ENCODE data around the gene DKC1. TPM values are rescaled to one million over a fixed set of nuclear protein-coding genes. Genes with fewer than 3 reads are reported as not detected.

Gene DKC1
- total RNA-seq, 1 donor from 2014 or later = 32.3 TPM

DNA sequence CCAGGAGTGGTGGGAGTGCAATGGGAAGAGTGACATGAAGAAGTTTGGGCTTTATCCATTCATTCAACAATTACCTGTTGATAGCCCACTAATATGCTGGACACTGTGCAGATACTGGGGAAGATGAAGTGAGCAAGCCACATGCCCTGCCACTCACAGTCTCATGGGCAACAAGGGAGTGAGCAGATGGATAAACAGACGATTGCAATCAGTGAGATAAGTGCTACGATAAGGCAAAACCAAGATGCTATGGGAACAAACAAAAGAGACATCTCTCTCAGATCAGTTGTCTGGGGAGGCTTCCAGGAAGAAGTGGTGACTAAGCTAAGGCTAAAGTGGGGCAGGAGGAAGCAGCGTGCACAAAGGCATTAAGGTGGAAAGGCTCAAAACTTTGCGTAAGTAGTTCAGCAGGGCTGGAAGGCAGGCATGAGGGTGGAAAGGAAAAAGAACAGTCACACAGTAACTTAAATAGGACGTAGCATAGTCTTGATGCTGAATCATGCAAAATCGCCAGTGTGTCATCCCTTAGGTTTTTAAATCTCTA lies 43.5 kb upstream of the DKC1 start:
- Histone ChIP-seq H3K36me3 (ENCODE audit: control insufficient read depth, insufficient read depth, low read length) (no peaks in the 10 kb centered on the region), H3K4me3 (ENCODE audit: low read depth, low read length) (no peak overlapping the region), H3K27me3 (ENCODE audit: control insufficient read depth, insufficient read depth, low read length) (no peaks in the 10 kb centered on the region)
- no peak for TF ChIP-seq CTCF (IDR thresholded peaks at IDR 0.05; ENCODE audit: insufficient read depth, low read length, poor library complexity, severe bottlenecking)
- no peak for DNase-seq (ENCODE audit: low read depth)

- Histone ChIP-seq H3K36me3 (ENCODE audit: control insufficient read depth, insufficient read depth, low read length) (no peaks in the 10 kb centered on the region), H3K4me3 (ENCODE audit: low read depth, low read length) (no peak overlapping the region), H3K27me3 (ENCODE audit: control insufficient read depth, insufficient read depth, low read length) (no peaks in the 10 kb centered on the region)
- DNase-seq (ENCODE audit: low read depth) = no peak
- no peak for TF ChIP-seq CTCF (IDR thresholded peaks at IDR 0.05; ENCODE audit: insufficient read depth, low read length, poor library complexity, severe bottlenecking)
Observed at GRCh38 chrX:154720067-154720466, 42.6 kb upstream of the DKC1 start.

DNA sequence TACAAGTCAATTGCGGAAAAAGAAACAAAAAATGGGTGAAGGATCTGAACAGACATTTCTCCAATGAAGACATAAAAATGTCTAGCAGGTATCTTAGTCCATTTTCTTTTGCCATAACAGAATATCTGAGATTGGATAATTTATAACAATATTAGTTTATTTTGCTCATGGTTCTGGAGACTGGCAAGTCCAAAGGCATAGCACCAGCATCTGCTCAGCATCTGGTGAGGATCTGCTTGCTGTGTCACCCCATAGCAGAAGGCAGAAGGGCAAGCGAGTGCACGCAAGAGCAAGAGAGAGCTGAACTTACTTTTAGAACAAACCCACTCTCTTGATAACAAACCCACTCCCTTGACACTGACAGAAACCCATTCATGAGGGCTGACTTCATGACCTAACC lies 41.5 kb upstream of the DKC1 start:
- DNase-seq (ENCODE audit: low read depth) = no peak
- H3K27me3 ChIP-seq (ENCODE audit: control insufficient read depth, insufficient read depth, low read length) = no peaks in the 10 kb centered on the region
- H3K36me3 ChIP-seq (ENCODE audit: control insufficient read depth, insufficient read depth, low read length) = no peaks in the 10 kb centered on the region
- no peak overlapping the region for H3K4me3 ChIP-seq (ENCODE audit: low read depth, low read length)
- no peak for TF ChIP-seq CTCF (IDR thresholded peaks at IDR 0.05; ENCODE audit: insufficient read depth, low read length, poor library complexity, severe bottlenecking)

GRCh38 chrX:154724993-154725756 lies 37.5 kb upstream of the DKC1 start:
- TF ChIP-seq CTCF (IDR thresholded peaks at IDR 0.05; ENCODE audit: insufficient read depth, low read length, poor library complexity, severe bottlenecking) = no peak
- no peak for DNase-seq (ENCODE audit: low read depth)
- no peaks in the 10 kb centered on the region for H3K36me3 ChIP-seq (ENCODE audit: control insufficient read depth, insufficient read depth, low read length)
- no peaks in the 10 kb centered on the region for H3K27me3 ChIP-seq (ENCODE audit: control insufficient read depth, insufficient read depth, low read length)
- no peak overlapping the region for H3K4me3 ChIP-seq (ENCODE audit: low read depth, low read length)

- TF ChIP-seq CTCF (IDR thresholded peaks at IDR 0.05; ENCODE audit: insufficient read depth, low read length, poor library complexity, severe bottlenecking) = no peak
- DNase-seq (ENCODE audit: low read depth) = no peak
- no peaks in the 10 kb centered on the region for H3K27me3 ChIP-seq (ENCODE audit: control insufficient read depth, insufficient read depth, low read length)
- no peaks in the 10 kb centered on the region for H3K36me3 ChIP-seq (ENCODE audit: control insufficient read depth, insufficient read depth, low read length)
- no peak overlapping the region for H3K4me3 ChIP-seq (ENCODE audit: low read depth, low read length)
Observed at GRCh38 chrX:154727418-154727817, 35.2 kb upstream of the DKC1 start.

DNA sequence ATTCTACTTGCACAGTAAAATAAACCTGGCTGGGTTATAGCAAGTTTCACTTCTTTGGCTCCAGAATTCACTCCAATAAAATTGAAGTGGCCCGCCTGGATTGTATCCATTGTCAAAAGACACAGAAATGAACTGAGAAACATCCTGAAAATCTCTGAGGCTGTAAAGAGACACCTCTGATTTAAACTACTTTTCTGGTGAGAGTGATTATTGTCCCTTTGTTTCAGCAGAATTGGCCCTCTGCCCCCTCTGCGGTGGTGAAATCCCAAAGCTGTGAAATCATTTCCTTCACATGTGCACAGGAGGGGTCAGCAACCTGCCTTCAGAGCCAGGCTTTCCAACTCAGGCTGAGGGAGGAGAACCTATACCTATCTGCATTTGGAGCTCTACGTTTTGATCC lies 34.8 kb upstream of the DKC1 start:
- no peaks in the 10 kb centered on the region for H3K27me3 ChIP-seq (ENCODE audit: control insufficient read depth, insufficient read depth, low read length)
- no peaks in the 10 kb centered on the region for H3K36me3 ChIP-seq (ENCODE audit: control insufficient read depth, insufficient read depth, low read length)
- H3K4me3 ChIP-seq (ENCODE audit: low read depth, low read length) = no peak overlapping the region
- TF ChIP-seq CTCF (IDR thresholded peaks at IDR 0.05; ENCODE audit: insufficient read depth, low read length, poor library complexity, severe bottlenecking) = no peak
- no peak for DNase-seq (ENCODE audit: low read depth)
